C4-2B (cell line): Measurements from ENCODE around the gene AACS.

ENCODE experiments used
- CTCF ChIP-seq: fragments of 450-650 bp; conservative IDR thresholded peaks from 2 replicates; pipeline ENCODE4 v1.5.1; 2017; ENCODE audit warnings: mild to moderate bottlenecking
- ZFX ChIP-seq: fragments of 450-650 bp; IDR thresholded peaks from 2 replicates; pipeline ENCODE4 v1.6.1; 2017

- no peak for TF ChIP-seq CTCF
- no peak for TF ChIP-seq ZFX
Measured at GRCh38 chr12:125100551-125101434, 35.6 kb downstream of the AACS start.
